ENCODE measurements around the gene HPD. TPM values are rescaled to one million over a fixed set of nuclear protein-coding genes. Genes with fewer than 3 reads are reported as not detected.

Gene HPD
- total and polyA plus RNA-seq, 2 of the 4 experiments (the other 2 are of a cell fraction) = 0.15 to 0.18 TPM

DNA sequence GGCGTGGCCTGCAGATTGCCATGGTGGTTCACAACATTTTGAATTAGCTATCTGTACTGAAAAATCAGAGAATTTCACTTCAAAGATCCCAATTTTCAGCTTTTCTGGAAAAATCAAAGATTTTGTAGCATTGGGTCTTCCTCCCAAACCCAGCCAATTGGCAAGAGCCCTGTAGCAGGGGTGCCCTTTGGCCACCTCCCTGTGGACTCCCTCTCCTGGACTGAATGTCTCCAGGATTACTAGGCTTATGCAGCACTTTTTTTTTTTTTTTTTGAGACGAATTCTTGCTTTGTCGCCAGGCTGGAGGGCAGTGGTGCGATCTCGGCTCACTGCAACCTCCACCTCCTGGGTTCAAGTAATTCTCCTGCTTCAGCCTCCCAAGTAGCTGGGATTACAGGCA is 39.6 kb upstream of the HPD start:
- no TSS peak for BruUV-seq (replicated peaks)

More for the DNA sequence above, 39.6 kb upstream of the HPD start:
- Histone ChIP-seq H4K5ac (ENCODE audit: low read depth, low read length) (no peak overlapping the region), H3K4me2 (ENCODE audit: low read depth, low read length) (no peak overlapping the region), H2BK15ac (ENCODE audit: low read depth, low read length) (no peak overlapping the region), H3K36me3 (ENCODE audit: control insufficient read depth, insufficient read depth, low read length) (peaks cover 52% of the 10 kb centered on the region), H3K23ac (ENCODE audit: low read depth, low read length) (no peak overlapping the region), H4K8ac (ENCODE audit: low read depth in 2 of 2, low read length in 2 of 2) (no peak overlapping the region), H3K9me3 (ENCODE audit: control insufficient read depth, insufficient read depth, low read length) (no peaks in the 10 kb centered on the region), H3K27ac (ENCODE audit: insufficient read depth, low read length) (peak overlapping the region; percentile 54; the same call in 1 of the 2 replicates), H4K20me1 (ENCODE audit: insufficient read depth, low read length) (peaks cover 19% of the 10 kb centered on the region), H2AFZ (replicated peaks; ENCODE audit: low read length, poor library complexity) (no peak overlapping the region), H3K4me1 (ENCODE audit: control insufficient read depth, insufficient read depth, low read length) (peaks cover 13% of the 10 kb centered on the region), H2AK5ac (ENCODE audit: low read depth, low read length) (0 out of 2 replicates have a peak overlapping the region, but pooled peaks have one; percentile 22), H3K9me1 (ENCODE audit: insufficient read depth, low read length) (peaks cover 11% of the 10 kb centered on the region; the same call in 1 of the 2 replicates), H2AK9ac (replicated peaks; ENCODE audit: low read depth, low read length, poor library complexity) (no peak overlapping the region), H2BK5ac (ENCODE audit: low read depth, low read length, poor library complexity, severe bottlenecking) (peak overlapping the region; percentile 63), H2BK120ac (ENCODE audit: low read depth, low read length) (no peak overlapping the region), H3K9ac (ENCODE audit: low read depth, low read length) (no peak overlapping the region), H3K4me3 (ENCODE audit: insufficient read depth, low read depth, low read length) (no peak overlapping the region), H3K27me3 (ENCODE audit: control insufficient read depth, insufficient read depth, low read length) (no peaks in the 10 kb centered on the region), H4K91ac (ENCODE audit: insufficient read depth, low read depth, low read length) (no peak overlapping the region), H3K4ac (ENCODE audit: low read depth, low read length) (no peak overlapping the region), H3K56ac (ENCODE audit: extremely low read depth, insufficient read depth, low read length) (no peak overlapping the region), H3K14ac (replicated peaks; ENCODE audit: low read depth, low read length) (no peak overlapping the region), H3K79me1 (ENCODE audit: low read depth in 1 of 2, low read length in 2 of 2) (peaks cover 36 to 66% of the 10 kb centered on the region in 2 experiments), H2BK20ac (ENCODE audit: low read depth, low read length) (no peak overlapping the region), H3K18ac (ENCODE audit: low read depth, low read length) (no peak overlapping the region)
- intact Hi-C loops (cut with micrococcal nuclease) = no loop called here
- TF ChIP-seq CHD1 (IDR thresholded peaks at IDR 0.05; ENCODE audit: low read depth, low read length) (no peak), RFX5 (IDR thresholded peaks at IDR 0.05; ENCODE audit: low read depth, low read length) (no peak), POLR2A (IDR thresholded peaks at IDR 0.05; ENCODE audit: low read depth, low read length) (no peak), CEBPB (IDR thresholded peaks at IDR 0.05; ENCODE audit: low read depth, low read length) (no peak), NFE2L2 (IDR thresholded peaks at IDR 0.05; ENCODE audit: low read depth, low read length) (no peak), SMC3 (IDR thresholded peaks at IDR 0.05; ENCODE audit: low read depth, low read length) (no peak), BHLHE40 (IDR thresholded peaks at IDR 0.05; ENCODE audit: low read depth, low read length) (no peak), MAZ (IDR thresholded peaks at IDR 0.05; ENCODE audit: borderline replicate concordance, low read depth, low read length) (no peak), MAFK (IDR thresholded peaks at IDR 0.05; ENCODE audit: low read depth, low read length) (no peak), RAD21 (IDR thresholded peaks at IDR 0.05; ENCODE audit: low read length) (no peak), MXI1 (IDR thresholded peaks at IDR 0.05; ENCODE audit: borderline replicate concordance, low read depth, low read length) (no peak), FOS (IDR thresholded peaks at IDR 0.05; ENCODE audit: low read depth, low read length) (no peak)
- TF ChIP-seq, protein P1, sequence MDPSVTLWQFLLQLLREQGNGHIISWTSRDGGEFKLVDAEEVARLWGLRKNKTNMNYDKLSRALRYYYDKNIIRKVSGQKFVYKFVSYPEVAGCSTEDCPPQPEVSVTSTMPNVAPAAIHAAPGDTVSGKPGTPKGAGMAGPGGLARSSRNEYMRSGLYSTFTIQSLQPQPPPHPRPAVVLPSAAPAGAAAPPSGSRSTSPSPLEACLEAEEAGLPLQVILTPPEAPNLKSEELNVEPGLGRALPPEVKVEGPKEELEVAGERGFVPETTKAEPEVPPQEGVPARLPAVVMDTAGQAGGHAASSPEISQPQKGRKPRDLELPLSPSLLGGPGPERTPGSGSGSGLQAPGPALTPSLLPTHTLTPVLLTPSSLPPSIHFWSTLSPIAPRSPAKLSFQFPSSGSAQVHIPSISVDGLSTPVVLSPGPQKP (IDR thresholded peaks at IDR 0.05; ENCODE audit: borderline replicate concordance, low read depth, low read length) = no peak
- TF ChIP-seq, protein P2, sequence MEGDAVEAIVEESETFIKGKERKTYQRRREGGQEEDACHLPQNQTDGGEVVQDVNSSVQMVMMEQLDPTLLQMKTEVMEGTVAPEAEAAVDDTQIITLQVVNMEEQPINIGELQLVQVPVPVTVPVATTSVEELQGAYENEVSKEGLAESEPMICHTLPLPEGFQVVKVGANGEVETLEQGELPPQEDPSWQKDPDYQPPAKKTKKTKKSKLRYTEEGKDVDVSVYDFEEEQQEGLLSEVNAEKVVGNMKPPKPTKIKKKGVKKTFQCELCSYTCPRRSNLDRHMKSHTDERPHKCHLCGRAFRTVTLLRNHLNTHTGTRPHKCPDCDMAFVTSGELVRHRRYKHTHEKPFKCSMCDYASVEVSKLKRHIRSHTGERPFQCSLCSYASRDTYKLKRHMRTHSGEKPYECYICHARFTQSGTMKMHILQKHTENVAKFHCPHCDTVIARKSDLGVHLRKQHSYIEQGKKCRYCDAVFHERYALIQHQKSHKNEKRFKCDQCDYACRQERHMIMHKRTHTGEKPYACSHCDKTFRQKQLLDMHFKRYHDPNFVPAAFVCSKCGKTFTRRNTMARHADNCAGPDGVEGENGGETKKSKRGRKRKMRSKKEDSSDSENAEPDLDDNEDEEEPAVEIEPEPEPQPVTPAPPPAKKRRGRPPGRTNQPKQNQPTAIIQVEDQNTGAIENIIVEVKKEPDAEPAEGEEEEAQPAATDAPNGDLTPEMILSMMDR (conservative IDR thresholded peaks at IDR 0.05; ENCODE audit: low read depth, low read length) = no peak
- TF ChIP-seq, protein P3, sequence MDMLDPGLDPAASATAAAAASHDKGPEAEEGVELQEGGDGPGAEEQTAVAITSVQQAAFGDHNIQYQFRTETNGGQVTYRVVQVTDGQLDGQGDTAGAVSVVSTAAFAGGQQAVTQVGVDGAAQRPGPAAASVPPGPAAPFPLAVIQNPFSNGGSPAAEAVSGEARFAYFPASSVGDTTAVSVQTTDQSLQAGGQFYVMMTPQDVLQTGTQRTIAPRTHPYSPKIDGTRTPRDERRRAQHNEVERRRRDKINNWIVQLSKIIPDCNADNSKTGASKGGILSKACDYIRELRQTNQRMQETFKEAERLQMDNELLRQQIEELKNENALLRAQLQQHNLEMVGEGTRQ (IDR thresholded peaks at IDR 0.05; ENCODE audit: low read depth, low read length) = no peak
- CTCF ChIA-PET = no interaction called here
- POLR2A ChIA-PET (ENCODE audit: unreplicated experiment) = no interaction called here
- 100% methylated on average over 1 of the region's 5 CpGs; no CpG with 5 or more reads in 1 of the 2 experiments for WGBS, 2 experiments (ENCODE audit: extremely low coverage in 2 of 2, insufficient read length in 1 of 2)
- in situ Hi-C loops (cut with MboI; ENCODE audit: low sequenced_read_pairs) = no loop called here
- DNase-seq (no peak), ATAC-seq (ENCODE audit: low read depth) (no peak)
- dilution Hi-C loops (cut with HindIII; ENCODE audit: low sequenced_read_pairs, unreplicated experiment) = no loop called here
